HG02938 (cell line): ENCODE results near the gene VIPR2.

Source experiments
- ATAC-seq: cut with Tn5 transposase; IDR thresholded peaks from one replicate; pipeline ENCODE4 v1.9.1; 2021; ENCODE audit warnings: mild to moderate bottlenecking, moderate library complexity; ENCODE audit not compliant: unreplicated experiment

The VIPR2 gene

DNA sequence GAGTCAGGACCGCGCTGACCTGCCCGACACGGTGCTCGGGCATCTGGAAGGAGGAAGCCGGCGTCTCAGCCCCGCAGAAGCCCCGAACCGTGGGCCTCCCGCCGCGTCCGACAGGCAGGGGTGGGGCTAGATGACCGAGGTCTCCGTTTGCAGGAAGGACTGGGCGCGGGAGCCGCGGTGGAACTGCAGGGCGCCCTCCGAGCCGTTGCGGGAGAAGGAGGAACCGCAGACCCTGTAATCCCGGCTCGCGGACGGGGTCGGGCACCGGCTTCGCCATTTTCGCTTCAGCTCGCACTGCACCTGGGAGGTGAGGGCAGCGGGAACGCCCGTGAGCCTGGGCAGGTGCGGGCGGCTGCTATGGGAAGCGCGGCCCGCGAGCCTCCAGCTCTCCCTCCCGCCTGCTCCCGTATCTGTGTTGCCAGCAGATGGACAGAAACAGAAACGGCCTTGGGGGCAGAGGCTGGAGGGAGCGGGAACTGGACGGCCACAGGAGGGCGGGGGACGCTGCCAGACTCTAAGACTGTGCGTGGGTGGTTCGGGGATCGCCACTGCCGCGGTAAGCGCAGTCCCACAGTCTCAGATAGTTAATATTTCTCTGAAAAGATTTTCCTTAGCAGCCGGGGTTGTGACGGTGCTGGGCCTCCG is 114.1 kb downstream of the VIPR2 start:
- no peak for ATAC-seq

DNA sequence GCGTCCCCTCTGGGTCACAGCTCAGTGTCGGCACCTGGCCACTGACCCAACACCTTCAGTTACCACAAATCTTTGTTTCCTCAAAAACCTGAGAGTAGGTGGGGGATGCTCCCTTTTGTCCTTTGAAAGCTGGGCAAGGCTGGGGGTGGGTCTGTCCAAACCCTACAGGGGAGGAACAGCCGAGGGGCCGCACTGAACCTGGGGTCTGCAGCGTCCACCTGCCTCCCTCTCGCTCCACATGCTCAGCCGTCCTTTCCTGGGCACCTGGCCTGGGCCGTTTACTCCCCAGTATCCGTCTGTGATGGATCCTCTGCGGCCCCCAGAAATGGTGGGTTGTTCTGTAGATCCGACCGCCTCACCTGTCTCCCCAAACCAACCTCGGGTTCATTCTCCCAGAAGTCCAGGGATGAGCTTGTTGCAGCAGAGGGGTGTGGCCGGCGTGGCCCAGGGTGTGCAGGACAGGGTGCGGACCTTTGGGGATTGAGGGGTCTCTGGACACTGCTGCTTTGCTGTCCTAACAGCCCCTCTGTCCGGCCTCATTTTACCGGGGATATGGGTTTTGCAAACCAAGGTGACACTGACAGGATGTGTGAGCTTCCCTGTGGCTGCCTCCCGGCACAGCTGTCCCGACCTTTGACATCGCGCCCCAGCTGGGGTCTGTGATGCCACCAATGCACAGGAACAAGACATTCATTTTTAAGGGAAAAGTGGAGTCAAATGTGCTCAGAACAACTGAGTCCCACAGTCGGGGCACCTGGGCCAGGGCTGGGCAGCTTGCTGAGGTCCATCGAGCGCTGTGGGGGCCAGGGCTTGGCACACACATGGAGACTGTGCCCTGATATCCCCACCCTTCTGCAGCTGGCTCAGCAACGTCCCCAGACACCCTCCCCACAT is 115.9 kb downstream of the VIPR2 start:
- no peak for ATAC-seq

DNA sequence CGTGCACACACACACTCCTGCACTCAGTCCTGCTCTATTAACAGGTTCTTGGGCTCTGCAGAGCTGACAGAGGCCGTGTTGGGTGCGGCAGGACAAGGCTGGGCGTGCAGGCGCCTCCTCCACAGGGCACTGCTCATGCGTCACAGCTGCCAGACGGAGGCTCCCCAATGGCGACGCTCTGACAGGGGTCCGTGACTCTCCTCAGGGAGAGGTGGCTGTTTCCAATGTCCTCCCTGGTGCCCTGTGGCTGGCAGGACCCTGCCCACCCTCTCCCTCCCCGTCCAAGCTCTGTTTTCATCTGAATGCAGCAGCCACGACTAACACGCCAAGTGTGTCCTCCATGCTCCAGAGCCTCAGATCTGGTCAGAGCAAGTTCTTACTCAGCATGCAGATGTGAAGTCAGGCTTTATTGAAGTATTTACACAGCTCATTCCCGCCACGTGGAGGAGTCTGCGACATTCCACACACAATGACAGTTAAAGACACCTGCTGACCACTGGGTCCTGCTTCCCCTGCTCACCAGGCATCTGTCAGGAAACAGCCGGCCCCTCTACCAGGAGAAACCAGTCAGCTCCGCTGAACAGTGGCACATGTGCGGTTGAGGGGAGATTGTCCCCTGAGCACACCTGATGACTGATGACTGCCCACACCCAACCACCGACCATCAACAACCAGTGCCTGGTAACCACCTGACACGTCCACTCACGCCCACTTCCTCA is 116.7 kb downstream of the VIPR2 start:
- ATAC-seq = no peak

DNA sequence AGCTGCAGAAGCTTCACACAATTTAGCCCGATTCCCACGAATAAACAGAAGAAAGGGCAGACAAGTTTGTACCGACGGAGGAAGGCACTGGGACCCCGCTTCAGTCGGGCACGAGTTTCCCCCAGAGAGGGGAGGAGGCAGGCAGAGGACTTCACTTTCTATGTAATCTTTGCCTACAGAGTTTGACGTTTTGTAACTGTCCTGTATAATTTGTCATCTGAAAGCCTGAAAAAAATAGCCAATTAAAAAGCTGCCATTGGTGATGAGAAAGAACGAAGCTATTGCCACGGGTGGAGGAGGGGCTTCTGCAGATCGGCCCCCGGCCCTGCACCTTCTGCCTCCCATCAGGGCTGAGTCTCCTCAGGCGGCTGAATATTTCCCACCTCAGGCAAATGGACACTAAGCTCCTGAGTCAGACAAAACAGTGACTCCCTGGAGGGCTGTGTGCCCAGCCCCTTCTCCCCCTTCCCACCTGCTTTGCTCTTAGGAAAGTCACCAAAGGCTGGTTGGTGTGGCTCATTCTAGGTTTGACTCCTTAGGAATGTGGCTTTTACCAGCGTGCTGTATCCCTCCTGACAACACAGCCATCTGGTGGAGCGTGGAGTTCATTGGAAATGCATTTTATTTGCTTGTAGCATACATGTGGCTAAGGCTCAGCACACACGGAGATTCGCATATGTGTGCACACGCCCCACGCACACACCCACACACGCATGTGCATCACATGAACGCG is 117.4 kb downstream of the VIPR2 start:
- no peak for ATAC-seq

DNA sequence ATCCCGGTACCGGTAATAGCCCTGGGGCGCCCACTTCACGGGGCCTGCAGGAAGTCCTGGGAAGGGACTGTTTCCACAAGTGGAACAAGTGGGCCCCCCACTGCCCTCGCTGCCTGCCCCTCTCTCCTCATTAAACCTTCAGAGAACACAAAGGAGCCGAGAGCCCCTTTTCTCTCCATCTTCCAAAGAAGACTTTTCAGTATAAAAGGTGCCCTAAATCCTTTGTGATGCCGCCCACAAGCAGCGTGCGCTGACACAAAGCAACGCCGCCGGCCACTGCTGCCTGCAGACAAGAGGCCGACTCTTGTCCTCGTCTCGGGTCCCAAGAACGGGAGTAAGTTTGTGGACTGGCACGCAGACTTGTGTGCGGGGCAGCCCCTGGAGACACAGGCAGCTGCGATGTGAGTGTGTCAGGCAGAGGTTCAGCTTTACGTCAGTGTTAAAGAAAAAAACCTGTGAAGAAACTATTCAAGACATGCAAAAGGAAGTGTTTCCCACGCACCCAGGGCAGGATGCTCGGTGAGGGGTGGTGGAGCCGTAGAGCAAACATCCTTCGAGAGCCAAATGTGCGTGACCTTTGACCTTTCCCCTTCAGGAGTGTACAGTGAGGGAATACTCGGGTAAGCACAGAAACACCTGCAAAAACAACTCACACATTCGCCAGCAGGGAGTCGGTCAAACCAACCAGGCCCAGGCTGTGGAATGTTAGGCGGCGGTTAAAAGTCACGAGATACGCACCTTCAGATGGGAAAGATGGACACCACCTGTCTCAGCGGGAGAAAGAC is 118.2 kb downstream of the VIPR2 start:
- ATAC-seq = no peak

DNA sequence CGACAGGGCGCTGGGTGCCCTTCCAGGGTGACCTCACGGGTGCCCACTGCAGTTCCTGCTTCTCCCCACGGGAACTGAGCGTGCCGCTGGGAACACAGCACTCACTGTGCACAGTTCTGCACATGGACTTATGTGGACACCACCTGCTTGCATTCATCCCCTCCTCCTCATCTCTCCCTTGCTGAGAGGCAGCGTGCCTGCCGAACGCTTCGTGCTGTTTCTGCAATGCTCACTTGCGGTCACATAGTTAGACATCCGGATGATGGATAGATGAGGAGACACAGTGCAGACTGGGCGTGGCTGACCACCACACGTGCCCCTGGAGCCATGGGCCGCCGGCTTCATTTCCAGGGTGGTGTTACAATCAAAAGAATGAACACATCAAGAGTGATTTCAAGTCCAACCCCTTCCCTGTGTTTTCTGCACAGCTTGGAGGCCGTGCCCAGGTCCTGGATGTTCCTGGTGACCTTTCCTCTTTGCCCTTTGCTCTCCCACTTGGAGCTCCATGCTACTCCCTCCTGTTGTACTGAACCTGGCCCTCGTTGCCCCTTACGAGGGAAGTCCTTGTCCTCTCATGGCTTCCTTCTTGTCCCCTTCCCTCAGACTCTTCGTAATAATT is 119.4 kb downstream of the VIPR2 start:
- no peak for ATAC-seq

DNA sequence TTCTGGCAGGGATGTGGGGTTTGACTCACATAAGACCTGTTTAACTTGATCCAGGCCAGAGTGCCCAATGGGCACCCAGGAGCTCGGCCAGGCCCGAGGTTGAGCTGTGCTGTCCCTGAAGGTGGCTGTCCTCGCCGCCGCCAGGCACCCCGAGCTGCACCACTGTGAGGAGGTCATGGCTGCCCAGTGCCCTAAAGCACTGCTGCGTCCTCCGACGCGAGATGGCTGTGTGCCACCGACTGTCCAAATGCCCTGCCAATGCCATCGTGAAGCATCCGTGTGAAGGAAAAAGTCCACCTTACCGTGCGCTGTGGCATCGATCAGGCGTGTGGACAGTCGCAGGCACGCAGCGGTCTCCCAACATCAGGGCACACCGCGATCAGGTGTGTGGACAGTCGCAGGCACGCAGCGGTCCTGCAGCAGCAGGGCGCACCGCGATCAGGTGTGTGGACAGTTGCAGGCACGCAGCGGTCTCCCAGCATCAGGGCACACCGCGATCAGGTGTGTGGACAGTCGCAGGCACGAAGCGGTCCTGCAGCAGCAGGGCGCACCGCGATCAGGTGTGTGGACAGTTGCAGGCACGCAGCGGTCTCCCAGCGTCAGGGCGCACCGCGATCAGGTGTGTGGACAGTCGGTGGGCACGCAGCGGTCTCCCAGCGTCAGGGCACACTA is 120.3 kb downstream of the VIPR2 start:
- ATAC-seq = no peak

DNA sequence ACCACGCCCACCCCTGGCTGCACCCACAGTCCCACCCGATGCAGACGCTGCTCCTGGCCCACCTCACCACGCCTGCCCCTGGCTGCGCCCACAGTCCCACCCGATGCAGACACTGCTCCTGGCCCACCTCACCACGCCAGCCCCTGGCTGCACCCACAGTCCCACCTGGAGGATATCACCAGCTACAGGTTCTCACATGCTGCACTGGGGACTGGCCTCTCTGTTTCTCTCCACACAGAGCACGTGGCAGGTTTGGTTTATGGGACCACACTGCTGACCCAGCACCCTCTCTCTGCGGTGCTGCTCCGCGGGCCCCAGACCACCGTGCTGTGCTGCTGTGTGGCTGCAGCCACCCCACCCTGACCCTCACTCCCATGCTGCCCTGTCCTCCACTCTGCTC is 120.9 kb downstream of the VIPR2 start:
- no peak for ATAC-seq

DNA sequence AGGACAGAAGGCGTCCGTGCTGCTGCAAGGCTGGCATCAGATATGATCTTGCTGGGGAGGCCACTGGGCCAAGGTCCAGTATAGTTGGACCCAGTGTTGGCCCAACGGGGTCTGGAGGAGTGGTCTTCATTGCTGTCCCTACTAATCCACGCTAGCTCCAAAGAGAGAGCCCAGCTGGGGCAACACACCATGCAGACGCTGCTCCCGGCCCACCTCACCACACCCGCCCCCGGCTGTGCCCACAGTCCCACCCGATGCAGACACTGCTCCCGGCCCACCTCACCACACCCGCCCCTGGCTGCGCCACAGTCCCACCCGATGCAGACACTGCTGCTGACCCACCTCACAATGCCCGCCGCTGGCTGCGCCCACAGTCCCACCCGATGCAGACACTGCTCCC is 121.5 kb downstream of the VIPR2 start:
- no peak for ATAC-seq

DNA sequence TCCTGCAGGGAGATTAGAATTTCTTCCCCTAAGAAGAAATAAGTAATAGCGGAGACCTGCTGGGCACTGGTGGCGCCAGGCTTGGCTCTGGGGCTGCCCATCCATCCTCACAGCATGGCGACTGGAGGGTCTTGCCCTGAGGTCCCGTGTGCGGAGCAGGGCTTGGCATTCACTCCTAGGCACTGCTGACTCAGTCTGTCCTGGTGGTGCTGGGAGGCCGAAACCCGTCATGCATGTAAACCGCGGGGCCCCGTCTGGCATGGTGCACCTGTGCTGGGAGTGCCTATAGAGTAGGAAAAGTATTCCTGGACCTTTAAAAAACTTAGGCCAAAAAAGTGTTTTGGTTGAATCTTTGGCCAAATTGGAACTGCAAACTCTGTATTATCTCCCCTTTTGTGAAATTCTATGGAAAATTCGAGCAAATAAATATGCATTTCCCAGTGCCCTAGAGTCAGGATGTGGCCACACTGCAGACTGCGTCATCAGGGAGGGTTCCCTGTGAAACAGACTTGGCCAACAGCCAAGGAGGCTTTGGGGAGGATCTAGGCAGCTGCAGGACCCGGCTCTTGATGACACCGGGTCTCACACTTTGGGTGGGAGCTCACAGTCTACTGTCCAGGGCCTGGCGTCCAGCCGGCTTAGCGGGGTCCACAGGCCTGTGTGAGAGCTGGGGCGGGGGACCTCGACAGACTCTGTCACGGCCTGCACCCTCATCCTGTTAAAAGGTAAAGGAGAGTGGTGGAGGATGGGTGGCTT is 122.3 kb downstream of the VIPR2 start:
- no peak for ATAC-seq

DNA sequence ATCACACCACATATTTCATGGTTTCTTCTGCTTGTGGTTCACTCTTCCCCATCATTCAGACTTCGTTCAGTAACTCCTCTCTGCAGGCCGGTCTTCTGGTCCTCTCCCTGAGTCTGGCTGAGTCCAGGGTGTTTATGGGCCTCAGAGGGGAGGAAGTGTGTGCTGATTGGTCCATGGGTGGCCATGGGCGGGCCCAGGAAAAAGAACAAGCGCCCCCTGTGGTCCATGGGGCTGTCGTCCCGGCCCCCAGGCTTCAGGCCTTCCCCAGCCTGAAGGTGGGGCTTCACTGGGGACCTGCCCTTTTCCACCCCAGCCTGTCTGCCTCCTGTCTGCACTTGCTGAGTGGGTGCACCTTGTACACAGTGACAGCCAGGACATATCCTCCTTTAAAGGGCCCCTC is 123.7 kb downstream of the VIPR2 start:
- no peak for ATAC-seq

DNA sequence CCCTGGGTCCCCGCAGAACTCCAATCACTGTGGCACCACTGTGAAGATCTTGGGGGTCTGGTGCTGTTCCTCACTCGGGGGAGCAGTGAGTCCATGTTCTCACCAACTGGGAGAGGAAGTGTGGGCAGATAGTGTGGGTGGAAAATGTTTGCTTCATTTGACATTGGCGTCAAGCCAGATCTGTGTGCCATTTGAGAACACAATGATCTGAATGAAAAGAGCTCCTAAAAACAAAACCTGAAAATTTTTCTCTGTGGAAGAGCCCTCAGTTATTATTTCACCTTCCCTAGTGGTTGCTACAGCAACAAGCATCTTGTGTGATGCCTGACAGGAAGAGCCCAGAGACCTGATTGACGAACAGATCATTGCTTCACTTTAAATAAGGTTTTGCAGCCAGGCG is 125.6 kb downstream of the VIPR2 start:
- ATAC-seq = no peak

DNA sequence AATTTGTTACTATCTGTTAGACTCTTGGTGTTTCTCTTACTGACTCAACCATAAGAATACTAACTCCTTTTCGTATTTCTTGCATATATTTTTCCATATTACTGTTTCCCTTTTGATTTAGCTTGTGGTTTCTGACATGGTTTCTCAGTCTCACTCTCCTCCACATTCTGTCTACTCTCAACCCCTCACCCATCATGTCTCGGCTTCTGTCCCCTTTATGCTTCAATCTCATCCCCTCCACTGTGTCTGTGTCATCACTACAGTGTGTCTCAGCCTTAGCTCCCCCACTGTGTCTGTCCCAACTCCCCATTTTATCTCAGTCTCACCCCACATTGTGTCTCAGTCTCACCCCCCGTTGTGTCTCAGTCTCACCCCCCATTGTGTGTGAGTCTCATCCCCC is 126.9 kb downstream of the VIPR2 start:
- no peak for ATAC-seq

DNA sequence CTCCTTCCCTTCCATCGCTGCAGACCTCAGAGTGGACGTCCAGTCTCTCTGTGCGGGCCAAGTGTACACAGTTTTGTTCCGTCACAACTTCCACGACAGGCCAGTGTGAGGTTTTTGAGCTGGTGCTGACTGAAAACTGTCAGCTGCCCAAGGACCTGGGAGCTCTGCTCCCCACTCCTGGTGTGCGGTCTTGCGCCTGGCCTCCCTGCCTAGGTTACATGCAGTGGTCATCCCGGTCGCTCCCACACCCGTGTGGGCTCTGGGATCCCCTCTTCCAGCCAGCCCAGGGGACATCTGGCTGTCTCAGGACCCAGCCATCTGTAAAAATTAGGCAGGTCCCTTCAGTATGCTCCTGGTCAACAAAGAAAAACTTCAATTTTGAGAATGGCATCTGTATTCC is 127.5 kb downstream of the VIPR2 start:
- ATAC-seq = no peak

DNA sequence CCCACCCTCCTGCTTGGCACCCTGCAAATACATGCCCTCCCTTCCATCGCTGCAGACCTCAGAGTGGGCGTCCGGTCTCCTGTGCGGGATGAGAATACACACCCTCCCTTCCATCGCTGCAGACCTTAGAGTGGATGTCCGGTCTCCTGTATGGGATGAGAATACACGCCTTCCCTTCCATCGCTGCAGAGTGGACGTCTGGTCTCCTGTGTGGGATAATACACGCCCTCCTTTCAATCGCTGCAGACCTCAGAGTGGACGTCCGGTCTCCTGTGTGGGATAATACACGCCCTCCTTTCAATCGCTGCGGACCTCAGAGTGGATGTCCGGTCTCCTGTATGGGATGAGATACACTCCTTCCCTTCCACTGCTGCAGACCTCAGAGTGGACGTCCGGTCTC is 128.1 kb downstream of the VIPR2 start:
- no peak for ATAC-seq

DNA sequence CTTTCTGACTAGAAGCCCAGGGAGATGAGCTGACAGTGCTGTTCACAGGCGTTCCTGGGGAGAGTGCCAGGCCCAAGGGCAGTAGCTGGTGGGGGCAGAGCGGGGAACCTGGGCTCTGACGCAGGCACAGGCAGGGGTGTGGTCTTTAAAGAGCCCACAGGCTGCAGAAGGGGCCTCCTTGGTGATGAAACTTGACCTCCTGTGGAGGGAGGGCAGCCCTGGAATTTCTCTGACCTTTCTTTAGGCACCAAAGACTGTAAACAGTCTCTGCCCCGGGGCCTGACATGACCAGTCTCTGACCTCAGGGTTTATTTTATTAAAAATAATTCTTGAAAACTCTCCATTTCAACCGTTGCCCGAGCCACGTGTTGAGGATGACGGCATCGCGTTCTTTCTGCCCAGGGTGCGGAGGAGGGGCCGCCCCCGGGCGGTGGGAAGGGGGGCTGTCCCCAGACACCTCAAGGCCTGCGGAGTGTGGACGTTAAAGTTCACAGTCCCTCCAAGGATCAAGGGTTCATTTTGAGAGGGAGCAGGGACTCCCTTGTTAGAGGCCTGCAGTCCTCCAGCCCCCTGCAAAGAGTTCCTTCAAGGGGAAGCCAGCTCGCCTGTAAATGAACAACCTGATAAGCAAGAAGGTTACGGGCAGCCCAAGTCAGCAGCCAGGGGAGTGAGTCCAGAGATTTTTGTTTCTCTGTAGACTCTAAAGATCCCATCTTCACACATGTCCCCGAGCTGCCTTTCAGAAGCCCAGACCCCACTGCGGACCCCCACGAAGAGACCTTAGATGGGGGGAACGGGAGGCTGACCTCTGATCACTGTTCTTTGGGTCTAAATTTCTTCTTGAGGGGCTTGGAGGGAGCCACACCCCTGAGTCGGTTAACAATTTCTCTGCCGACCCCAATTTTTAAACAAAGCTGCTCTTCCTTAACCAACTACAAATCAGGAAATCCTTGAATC is 128.9 kb downstream of the VIPR2 start:
- no peak for ATAC-seq

DNA sequence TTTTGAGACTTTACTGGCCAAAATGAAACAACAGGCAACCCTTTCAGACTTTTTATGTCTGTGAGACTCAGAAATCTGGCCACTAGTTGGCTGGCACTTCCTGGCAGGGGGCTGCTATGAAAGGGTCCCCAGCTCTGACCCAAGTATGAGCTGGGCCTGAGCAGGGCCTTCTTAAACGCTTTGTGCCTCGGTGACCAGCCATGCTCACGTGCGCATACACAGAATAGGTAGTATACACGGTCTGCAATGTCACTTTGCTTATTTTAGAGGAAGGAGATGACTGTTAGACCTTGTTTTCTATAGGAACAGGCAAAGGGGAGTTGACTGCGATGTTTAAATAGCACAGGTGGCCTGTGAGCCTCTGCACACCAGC is 129.6 kb downstream of the VIPR2 start:
- no peak for ATAC-seq
